Measurements from ENCODE around the gene CYTIP. TPM values are rescaled to one million over a fixed set of nuclear protein-coding genes. Genes with fewer than 3 reads are reported as not detected.

Gene CYTIP
- total and polyA plus RNA-seq, 4 donors: 1.6 to 5.5 (median 2.1) TPM

DNA sequence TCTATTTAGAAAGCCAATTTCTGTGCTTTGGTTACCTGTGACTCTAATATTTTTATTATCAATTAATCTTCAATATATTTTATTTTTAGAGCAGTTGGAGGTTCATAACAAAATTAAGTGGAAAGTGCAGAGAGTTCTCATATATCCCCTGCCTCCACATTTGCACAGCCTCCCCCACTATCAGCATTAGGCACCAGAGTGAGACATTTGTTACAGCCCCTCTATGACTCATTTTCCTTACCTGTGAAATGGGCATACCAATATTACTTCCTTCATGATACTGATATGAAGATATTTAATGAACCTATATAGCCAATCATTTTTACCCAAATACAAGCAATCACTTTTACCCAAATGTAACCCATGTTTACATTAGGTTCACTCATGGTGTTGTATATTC is 34.0 kb upstream of the CYTIP start (continued):
- TF ChIP-seq, protein P1, sequence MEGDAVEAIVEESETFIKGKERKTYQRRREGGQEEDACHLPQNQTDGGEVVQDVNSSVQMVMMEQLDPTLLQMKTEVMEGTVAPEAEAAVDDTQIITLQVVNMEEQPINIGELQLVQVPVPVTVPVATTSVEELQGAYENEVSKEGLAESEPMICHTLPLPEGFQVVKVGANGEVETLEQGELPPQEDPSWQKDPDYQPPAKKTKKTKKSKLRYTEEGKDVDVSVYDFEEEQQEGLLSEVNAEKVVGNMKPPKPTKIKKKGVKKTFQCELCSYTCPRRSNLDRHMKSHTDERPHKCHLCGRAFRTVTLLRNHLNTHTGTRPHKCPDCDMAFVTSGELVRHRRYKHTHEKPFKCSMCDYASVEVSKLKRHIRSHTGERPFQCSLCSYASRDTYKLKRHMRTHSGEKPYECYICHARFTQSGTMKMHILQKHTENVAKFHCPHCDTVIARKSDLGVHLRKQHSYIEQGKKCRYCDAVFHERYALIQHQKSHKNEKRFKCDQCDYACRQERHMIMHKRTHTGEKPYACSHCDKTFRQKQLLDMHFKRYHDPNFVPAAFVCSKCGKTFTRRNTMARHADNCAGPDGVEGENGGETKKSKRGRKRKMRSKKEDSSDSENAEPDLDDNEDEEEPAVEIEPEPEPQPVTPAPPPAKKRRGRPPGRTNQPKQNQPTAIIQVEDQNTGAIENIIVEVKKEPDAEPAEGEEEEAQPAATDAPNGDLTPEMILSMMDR (IDR thresholded peaks at IDR 0.05; ENCODE audit: low read depth, low read length, missing input control): no peak
- TF ChIP-seq ATF3 (IDR thresholded peaks at IDR 0.05): no peak

DNA sequence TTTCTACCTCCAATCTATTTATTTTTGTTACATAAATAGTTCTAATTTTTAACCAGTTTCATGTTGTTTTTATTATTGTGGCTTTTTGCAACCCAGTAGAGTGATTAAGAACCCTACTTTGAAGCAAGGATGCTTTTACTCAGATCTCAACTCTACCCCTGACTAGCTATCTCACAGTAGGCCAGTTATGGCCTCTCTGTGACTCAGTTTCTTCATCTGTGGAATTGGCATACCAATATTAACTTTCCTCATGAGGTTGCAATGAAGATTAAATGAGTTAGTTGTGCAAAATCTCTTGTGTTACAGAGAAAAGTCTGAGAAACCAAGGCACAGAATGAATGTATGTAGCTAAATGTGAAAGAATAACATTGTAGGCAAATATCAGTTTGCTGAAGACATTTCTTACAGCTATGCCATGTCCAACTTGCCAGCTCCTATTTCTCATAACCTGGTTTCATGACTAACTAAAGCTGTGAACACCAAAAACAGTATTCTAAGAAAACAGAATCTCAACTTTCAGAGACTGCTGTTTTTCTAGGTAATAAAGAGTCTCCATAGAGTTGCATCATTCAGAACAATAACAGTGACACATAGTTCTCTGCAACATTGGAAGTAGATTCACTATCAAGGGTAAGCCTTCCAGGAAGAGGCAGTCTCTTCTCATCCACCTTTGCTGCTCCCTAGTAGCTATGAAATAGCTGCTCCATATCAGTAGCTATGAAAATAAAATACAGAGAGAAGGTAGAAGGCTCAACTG is 33.2 kb upstream of the CYTIP start:
- H3K4me1 ChIP-seq (ENCODE audit: control insufficient read depth in 4 of 4, insufficient read depth in 4 of 4, low read length in 3 of 4): peaks cover 0 to 8% (median 7%) of the 10 kb centered on the region in 4 donors
- TF ChIP-seq, protein P2, sequence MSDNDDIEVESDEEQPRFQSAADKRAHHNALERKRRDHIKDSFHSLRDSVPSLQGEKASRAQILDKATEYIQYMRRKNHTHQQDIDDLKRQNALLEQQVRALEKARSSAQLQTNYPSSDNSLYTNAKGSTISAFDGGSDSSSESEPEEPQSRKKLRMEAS (IDR thresholded peaks at IDR 0.05): no peak
- no peak for TF ChIP-seq RAD21 (IDR thresholded peaks at IDR 0.05)
- no peak for TF ChIP-seq HNF4A (conservative IDR thresholded peaks at IDR 0.05)
- no peak for TF ChIP-seq FOXA2 (IDR thresholded peaks at IDR 0.05)
- TF ChIP-seq SP1 (IDR thresholded peaks at IDR 0.05): no peak
- no peak for TF ChIP-seq NR2F2 (IDR thresholded peaks at IDR 0.05)
- TF ChIP-seq FOXA1 (IDR thresholded peaks at IDR 0.05): no peak
- TF ChIP-seq, protein P1 (IDR thresholded peaks at IDR 0.05; ENCODE audit: low read depth, low read length, missing input control): no peak
- TF ChIP-seq TAF1 (conservative IDR thresholded peaks at IDR 0.05): no peak
- no peak for TF ChIP-seq YY1 (IDR thresholded peaks at IDR 0.05)
- no peak for TF ChIP-seq HNF4G (IDR thresholded peaks at IDR 0.05)
- no peak for TF ChIP-seq EGR1 (IDR thresholded peaks at IDR 0.05; ENCODE audit: low read depth in 2 of 2)
- no peak for TF ChIP-seq REST (IDR thresholded peaks at IDR 0.05)
- no peak for TF ChIP-seq JUND (IDR thresholded peaks at IDR 0.05)
- no peak for TF ChIP-seq ZBTB33 (IDR thresholded peaks at IDR 0.05)
- no peak for TF ChIP-seq ATF3 (IDR thresholded peaks at IDR 0.05)
- TF ChIP-seq GABPA (IDR thresholded peaks at IDR 0.05 in 1 of 2, conservative IDR thresholded peaks at IDR 0.05 in 1 of 2): no peak
- no peak for TF ChIP-seq RXRA (IDR thresholded peaks at IDR 0.05)
- no peak overlapping the region for H3K9ac ChIP-seq (ENCODE audit: low read depth in 1 of 2, low read length in 2 of 2)
- H3K36me3 ChIP-seq (ENCODE audit: control insufficient read depth in 4 of 4, insufficient read depth in 3 of 4, low read depth in 1 of 4, low read length in 3 of 4): no peaks in the 10 kb centered on the region
- DNase-seq (ENCODE audit: low spot score): no peak
- no peak overlapping the region for H3K4me3 ChIP-seq (ENCODE audit: low read depth in 1 of 3, low read length in 3 of 3)
- H3K27ac ChIP-seq (ENCODE audit: low read depth in 1 of 2, low read length in 2 of 2): no peak overlapping the region
- no peaks in the 10 kb centered on the region for H3K9me3 ChIP-seq (ENCODE audit: control insufficient read depth in 4 of 4, low read length in 3 of 4)
- H3K27me3 ChIP-seq (ENCODE audit: control insufficient read depth in 4 of 4, insufficient read depth in 4 of 4, low read length in 3 of 4): no peaks in the 10 kb centered on the region

Measured in liver (tissue), 9 donors.